Sigmoid colon (tissue), 4 donors: ENCODE measurements around the gene ADD2.

ENCODE experiments used
- POLR2A ChIP-seq, 2 donors: fragments of 450-650 bp; IDR thresholded peaks; one replicate each; pipeline ENCODE4 v1.6.1; 2016; ENCODE audit warnings: antibody characterized with exemption in 2 of 2, mild to moderate bottlenecking in 2 of 2, moderate library complexity in 2 of 2
- POLR2AphosphoS5 ChIP-seq, 4 donors: sonication (generic); formaldehyde crosslinking; IDR thresholded peaks; one replicate each; pipeline ENCODE4 v1.6.1; 2017; ENCODE audit warnings: antibody characterized with exemption in 4 of 4
- TF ChIP-seq, protein P1 (sequence below), 4 experiments: fragments of 450-650 bp in 3 of 4; fragments of 200-600 bp in 1 of 4; IDR thresholded peaks; one replicate each; pipeline ENCODE4 v1.5.1; 2016 to 2019; ENCODE audit warnings: antibody characterized with exemption in 4 of 4, mild to moderate bottlenecking in 3 of 4, moderate library complexity in 2 of 4

DNA sequence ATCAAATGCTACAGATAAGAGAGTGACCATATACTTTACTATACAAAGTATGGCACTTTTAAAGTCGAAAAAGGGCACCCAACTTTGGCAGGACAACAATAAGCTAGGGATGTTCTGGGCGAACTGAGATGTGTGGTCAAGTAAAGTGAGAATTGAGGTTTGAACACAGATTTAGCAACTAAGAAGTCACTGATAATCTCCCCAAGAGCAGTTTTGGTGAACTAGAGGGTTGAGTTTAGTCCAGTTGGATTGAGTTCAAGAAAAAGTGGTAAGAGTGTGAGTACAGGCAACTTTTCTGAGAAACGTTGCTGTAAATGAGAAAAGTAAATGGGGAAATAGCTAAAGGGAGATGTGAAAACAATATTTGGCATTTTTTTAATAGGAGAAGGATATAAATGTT, 148.8 kb downstream of the ADD2 start:
- TF ChIP-seq, protein P1, sequence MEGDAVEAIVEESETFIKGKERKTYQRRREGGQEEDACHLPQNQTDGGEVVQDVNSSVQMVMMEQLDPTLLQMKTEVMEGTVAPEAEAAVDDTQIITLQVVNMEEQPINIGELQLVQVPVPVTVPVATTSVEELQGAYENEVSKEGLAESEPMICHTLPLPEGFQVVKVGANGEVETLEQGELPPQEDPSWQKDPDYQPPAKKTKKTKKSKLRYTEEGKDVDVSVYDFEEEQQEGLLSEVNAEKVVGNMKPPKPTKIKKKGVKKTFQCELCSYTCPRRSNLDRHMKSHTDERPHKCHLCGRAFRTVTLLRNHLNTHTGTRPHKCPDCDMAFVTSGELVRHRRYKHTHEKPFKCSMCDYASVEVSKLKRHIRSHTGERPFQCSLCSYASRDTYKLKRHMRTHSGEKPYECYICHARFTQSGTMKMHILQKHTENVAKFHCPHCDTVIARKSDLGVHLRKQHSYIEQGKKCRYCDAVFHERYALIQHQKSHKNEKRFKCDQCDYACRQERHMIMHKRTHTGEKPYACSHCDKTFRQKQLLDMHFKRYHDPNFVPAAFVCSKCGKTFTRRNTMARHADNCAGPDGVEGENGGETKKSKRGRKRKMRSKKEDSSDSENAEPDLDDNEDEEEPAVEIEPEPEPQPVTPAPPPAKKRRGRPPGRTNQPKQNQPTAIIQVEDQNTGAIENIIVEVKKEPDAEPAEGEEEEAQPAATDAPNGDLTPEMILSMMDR (IDR thresholded peaks at IDR 0.05) = no peak
- TF ChIP-seq POLR2A (IDR thresholded peaks at IDR 0.05) (no peak), POLR2AphosphoS5 (IDR thresholded peaks at IDR 0.05) (no peak)
